Activated CD4-positive, alpha-beta T cell treated with anti-CD3 and anti-CD28 coated beads, Interleukin-2, amount 10 ng/mL, durations not matched to agents 24 days and 14 days (primary cell): Measurements from ENCODE around the gene IER3IP1. TPM values are rescaled to one million over a fixed set of nuclear protein-coding genes. Genes with fewer than 3 reads are reported as not detected.

Experiments used
- total RNA-seq: library from RNA; stranded (reverse); gene quantifications from 2 replicates; pipeline ENCODE4 v1.2.3, GENCODE V29; 2022

The IER3IP1 gene
- total RNA-seq, 1 donor from 2014 or later = 16.2 TPM

Other genes with a start within 250 kb of the IER3IP1 start
- gene ELOA2, start 140.7 kb downstream of the IER3IP1 start, total RNA-seq = not detected in 2 replicates
- 37.7 and 40.6 TPM in 2 replicates for gene HDHD2, start 25.9 kb downstream of the IER3IP1 start, total RNA-seq
- not detected in 2 replicates for gene SKOR2, start 75.3 kb upstream of the IER3IP1 start, total RNA-seq